ENCODE data around the gene TINAG.

DNA sequence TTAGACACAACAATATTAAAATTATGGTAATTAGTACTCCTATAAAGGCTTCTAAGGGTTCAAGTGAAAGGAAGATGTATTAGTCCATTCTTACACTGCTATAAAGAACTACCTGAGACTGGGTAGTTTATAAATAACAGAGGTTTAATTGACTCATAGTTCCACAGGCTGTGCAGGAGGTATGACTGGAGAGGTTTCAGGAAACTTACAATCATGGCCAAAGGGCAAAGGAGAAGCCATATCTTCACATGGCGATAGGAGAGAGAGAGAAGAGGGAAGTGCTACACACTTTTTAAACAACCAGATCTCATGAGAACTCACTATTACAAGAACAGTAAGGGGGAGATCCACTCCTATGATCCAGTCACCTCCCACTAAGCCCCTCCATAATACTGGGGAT lies 52.9 kb downstream of the TINAG start:
- TF ChIP-seq, protein P1, sequence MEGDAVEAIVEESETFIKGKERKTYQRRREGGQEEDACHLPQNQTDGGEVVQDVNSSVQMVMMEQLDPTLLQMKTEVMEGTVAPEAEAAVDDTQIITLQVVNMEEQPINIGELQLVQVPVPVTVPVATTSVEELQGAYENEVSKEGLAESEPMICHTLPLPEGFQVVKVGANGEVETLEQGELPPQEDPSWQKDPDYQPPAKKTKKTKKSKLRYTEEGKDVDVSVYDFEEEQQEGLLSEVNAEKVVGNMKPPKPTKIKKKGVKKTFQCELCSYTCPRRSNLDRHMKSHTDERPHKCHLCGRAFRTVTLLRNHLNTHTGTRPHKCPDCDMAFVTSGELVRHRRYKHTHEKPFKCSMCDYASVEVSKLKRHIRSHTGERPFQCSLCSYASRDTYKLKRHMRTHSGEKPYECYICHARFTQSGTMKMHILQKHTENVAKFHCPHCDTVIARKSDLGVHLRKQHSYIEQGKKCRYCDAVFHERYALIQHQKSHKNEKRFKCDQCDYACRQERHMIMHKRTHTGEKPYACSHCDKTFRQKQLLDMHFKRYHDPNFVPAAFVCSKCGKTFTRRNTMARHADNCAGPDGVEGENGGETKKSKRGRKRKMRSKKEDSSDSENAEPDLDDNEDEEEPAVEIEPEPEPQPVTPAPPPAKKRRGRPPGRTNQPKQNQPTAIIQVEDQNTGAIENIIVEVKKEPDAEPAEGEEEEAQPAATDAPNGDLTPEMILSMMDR (conservative IDR thresholded peaks at IDR 0.05 in 1 of 2, IDR thresholded peaks at IDR 0.05 in 1 of 2; ENCODE audit: low read depth in 1 of 2, low read length in 2 of 2): no peak
- no peak for TF ChIP-seq EZH2 (IDR thresholded peaks at IDR 0.05; ENCODE audit: low read length, missing control alignments)
